Measurements from ENCODE around the gene ARV1. TPM values are rescaled to one million over a fixed set of nuclear protein-coding genes. Genes with fewer than 3 reads are reported as not detected.

The ARV1 gene
- total and polyA plus RNA-seq, 10 of the 15 experiments (the other 5 are each of a cell fraction or from before 2014, with no cell fraction given), result 23.2 to 55.1 (median 35.6) TPM

GRCh38 chr1:230971771-230972170 lies 7.1 kb upstream of the ARV1 start (continued):
- no peak for TF ChIP-seq ZNF687 (IDR thresholded peaks at IDR 0.05)

- H3K36me3 ChIP-seq (ENCODE audit: control insufficient read depth in 2 of 2, insufficient read depth in 2 of 2, low read length in 1 of 2), result peaks cover 0 to 8% of the 10 kb centered on the region in 2 experiments; a peak in 2 of 4 replicates
- ATAC-seq, result peak; percentile 84
- no peaks in the 10 kb centered on the region for H3K27me3 ChIP-seq (replicated peaks in 1 of 2; ENCODE audit: control insufficient read depth in 2 of 2, insufficient read depth in 2 of 2, low read length in 1 of 2)
- no TSS peak for BruUV-seq (replicated peaks)
- peak; percentile 61 for FAIRE-seq
- RAD21 ChIA-PET (ENCODE audit: unreplicated experiment), result interaction anchor here (0.6 to 1.3 kb wide), 3 partner anchors 15 to 378 kb away, joined by 3 to 10 read pairs (median 3); no protein-coding TSS in a partner anchor
- CTCF ChIA-PET, result interaction anchor here (0.6 to 2.4 kb wide), 5 partner anchors 9 to 536 kb away, joined by 3 to 12 read pairs (median 4); no protein-coding TSS in a partner anchor
- POLR2A ChIA-PET, result interaction anchor here (1.2 kb wide), 2 partner anchors 15 to 22 kb away, joined by 3 to 5 read pairs; no protein-coding TSS in a partner anchor
- H3K4me1 ChIP-seq (ENCODE audit: control insufficient read depth, insufficient read depth, low read length), result peaks cover 19% of the 10 kb centered on the region
- in situ Hi-C loops (cut with MboI), result no loop called here
- no peak overlapping the region for H3K9ac ChIP-seq (ENCODE audit: control insufficient read depth, insufficient read depth, low read length)
- H2AFZ ChIP-seq (ENCODE audit: control insufficient read depth, low read depth, low read length), result peak overlapping the region; percentile 87
- SMC1A ChIA-PET (ENCODE audit: uncharacterized antibody, unreplicated experiment), result interaction anchor here (0.7 to 7.2 kb wide), 4 partner anchors 9 to 330 kb away, joined by 3 to 69 read pairs (median 4); no protein-coding TSS in a partner anchor
- DNase-seq (ENCODE audit: low read depth, low spot score), result peak; percentile 55
- intact Hi-C loops (cut with micrococcal nuclease; ENCODE audit: unreplicated experiment), result no loop called here
- peaks cover 27% of the 10 kb centered on the region for H3K79me2 ChIP-seq (ENCODE audit: control insufficient read depth, insufficient read depth, low read length)
- H4K20me1 ChIP-seq (ENCODE audit: control insufficient read depth, insufficient read depth), result no peaks in the 10 kb centered on the region
- H3K4me3 ChIP-seq, result no peak overlapping the region; the same call in 1 of the 2 replicates
- H3K4me2 ChIP-seq (ENCODE audit: control insufficient read depth, insufficient read depth), result peak overlapping the region; percentile 84
- H3K27ac ChIP-seq (ENCODE audit: control insufficient read depth, insufficient read depth), result peak overlapping the region; percentile 74
- WGBS (ENCODE audit: insufficient coverage, insufficient replicate concordance, low lambda C conversion rate, missing lambda C conversion rate), result 4% methylated on average over 1 of the region's 1 CpG
- H3K9me3 ChIP-seq (replicated peaks; ENCODE audit: control insufficient read depth, insufficient read depth, low read length), result no peaks in the 10 kb centered on the region
- TF ChIP-seq PAX5 (IDR thresholded peaks at IDR 0.05; ENCODE audit: borderline replicate concordance, low read depth, low read length), result no peak
- 0 out of 2 replicates have a peak, but pooled peaks have one; percentile 30 for TF ChIP-seq NBN (IDR thresholded peaks at IDR 0.05)
- no peak for TF ChIP-seq POLR2AphosphoS5 (IDR thresholded peaks at IDR 0.05; ENCODE audit: low read length)
- TF ChIP-seq ETV6 (conservative IDR thresholded peaks at IDR 0.05 in 1 of 2, IDR thresholded peaks at IDR 0.05 in 1 of 2; ENCODE audit: borderline replicate concordance in 1 of 2, low read depth in 1 of 2), result peak in 1 of 2 experiments; percentile 83; a peak in 2 of 4 replicates
- TF ChIP-seq BHLHE40 (IDR thresholded peaks at IDR 0.05; ENCODE audit: borderline replicate concordance in 1 of 2, low read depth in 2 of 2, low read length in 1 of 2), result no peak
- TF ChIP-seq SMC3 (IDR thresholded peaks at IDR 0.05; ENCODE audit: borderline replicate concordance, low read length), result no peak
- TF ChIP-seq MEF2B (IDR thresholded peaks at IDR 0.05; ENCODE audit: partially characterized antibody, poor library complexity, severe bottlenecking), result no peak
- peak; percentile 94 for TF ChIP-seq RUNX3 (IDR thresholded peaks at IDR 0.05; ENCODE audit: low read length)
- TF ChIP-seq CBX5 (IDR thresholded peaks at IDR 0.05; ENCODE audit: low read depth), result 0 out of 2 replicates have a peak, but pooled peaks have one; percentile 64
- TF ChIP-seq YY1 (IDR thresholded peaks at IDR 0.05; ENCODE audit: low read depth, low read length), result peak; percentile 54; the same call in 1 of the 2 replicates
- TF ChIP-seq ZBED1 (IDR thresholded peaks at IDR 0.05; ENCODE audit: borderline replicate concordance), result no peak
- peak; percentile 61 for TF ChIP-seq SMARCA5 (IDR thresholded peaks at IDR 0.05)
- TF ChIP-seq, protein P1, sequence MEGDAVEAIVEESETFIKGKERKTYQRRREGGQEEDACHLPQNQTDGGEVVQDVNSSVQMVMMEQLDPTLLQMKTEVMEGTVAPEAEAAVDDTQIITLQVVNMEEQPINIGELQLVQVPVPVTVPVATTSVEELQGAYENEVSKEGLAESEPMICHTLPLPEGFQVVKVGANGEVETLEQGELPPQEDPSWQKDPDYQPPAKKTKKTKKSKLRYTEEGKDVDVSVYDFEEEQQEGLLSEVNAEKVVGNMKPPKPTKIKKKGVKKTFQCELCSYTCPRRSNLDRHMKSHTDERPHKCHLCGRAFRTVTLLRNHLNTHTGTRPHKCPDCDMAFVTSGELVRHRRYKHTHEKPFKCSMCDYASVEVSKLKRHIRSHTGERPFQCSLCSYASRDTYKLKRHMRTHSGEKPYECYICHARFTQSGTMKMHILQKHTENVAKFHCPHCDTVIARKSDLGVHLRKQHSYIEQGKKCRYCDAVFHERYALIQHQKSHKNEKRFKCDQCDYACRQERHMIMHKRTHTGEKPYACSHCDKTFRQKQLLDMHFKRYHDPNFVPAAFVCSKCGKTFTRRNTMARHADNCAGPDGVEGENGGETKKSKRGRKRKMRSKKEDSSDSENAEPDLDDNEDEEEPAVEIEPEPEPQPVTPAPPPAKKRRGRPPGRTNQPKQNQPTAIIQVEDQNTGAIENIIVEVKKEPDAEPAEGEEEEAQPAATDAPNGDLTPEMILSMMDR (IDR thresholded peaks at IDR 0.05 in 2 of 3, conservative IDR thresholded peaks at IDR 0.05 in 1 of 3; ENCODE audit: control insufficient read depth in 2 of 3, extremely low read depth in 1 of 3, insufficient read depth in 1 of 3, low read depth in 3 of 3, low read length in 3 of 3), result no peak
- TF ChIP-seq ATF7 (IDR thresholded peaks at IDR 0.05; ENCODE audit: low read depth), result peak; percentile 60
- TF ChIP-seq DPF2 (IDR thresholded peaks at IDR 0.05), result 0 out of 2 replicates have a peak, but pooled peaks have one; percentile 31
- TF ChIP-seq NFIC (IDR thresholded peaks at IDR 0.05; ENCODE audit: low read depth, low read length), result 0 out of 2 replicates have a peak, but pooled peaks have one; percentile 22
- peak; percentile 56; the same call in 1 of the 2 replicates for TF ChIP-seq CREM (IDR thresholded peaks at IDR 0.05; ENCODE audit: low read depth)
Measured at GRCh38 chr1:230972855-230973271, 6.0 kb upstream of the ARV1 start.
